SJCRH30 (cell line): Measurements from ENCODE around the gene BBS9. TPM values are rescaled to one million over a fixed set of nuclear protein-coding genes. Genes with fewer than 3 reads are reported as not detected.
A peak's percentile ranks its signal among the peaks of the same experiment; 100 is the strongest.

Experiments used
- DNase-seq, 2 experiments: peaks; one replicate each; pipeline ENCODE4 v3.0.0-alpha.2; 2015 to 2020
- H3K27ac ChIP-seq: fragments of 250-450 bp; sonication (Bioruptor Pico); 2 replicates; pipeline ENCODE4 v1.5.1; 2020; ENCODE audit warnings: mild to moderate bottlenecking, moderate library complexity
- H3K27me3 ChIP-seq: fragments of 250-450 bp; sonication (Bioruptor Pico); 2 replicates; pipeline ENCODE4 v1.5.1; 2020; ENCODE audit warnings: mild to moderate bottlenecking, moderate library complexity
- H3K36me3 ChIP-seq: fragments of 250-450 bp; sonication (Bioruptor Pico); 2 replicates; pipeline ENCODE4 v1.5.1; 2020; ENCODE audit warnings: mild to moderate bottlenecking, moderate library complexity
- H3K4me1 ChIP-seq: fragments of 250-450 bp; sonication (Bioruptor Pico); 2 replicates; pipeline ENCODE4 v1.5.1; 2020; ENCODE audit warnings: mild to moderate bottlenecking, moderate library complexity
- H3K4me3 ChIP-seq: fragments of 250-450 bp; sonication (Bioruptor Pico); 2 replicates; pipeline ENCODE4 v1.5.1; 2020; ENCODE audit warnings: mild to moderate bottlenecking, moderate library complexity
- H3K9me3 ChIP-seq: fragments of 250-450 bp; sonication (Bioruptor Pico); replicated peaks from 2 replicates; pipeline ENCODE4 v1.5.1; 2020; ENCODE audit warnings: mild to moderate bottlenecking, moderate library complexity
- total RNA-seq: library from RNA; depleted of rRNA; stranded (reverse); fragments of >200 nt; shearing (Covaris generic); gene quantifications from 2 replicates; pipeline ENCODE4 v1.2.3, GENCODE V29; 2014

The BBS9 gene
- total RNA-seq, 1 experiment from 2014 or later = 9.3 TPM

- no peak for DNase-seq
- H3K27ac ChIP-seq = no peak overlapping the region; the same call in 1 of the 2 replicates
Observed at GRCh38 chr7:33612442-33612841, 483.1 kb downstream of the BBS9 start.

GRCh38 chr7:33614357-33615117 lies 485.2 kb downstream of the BBS9 start:
- Histone ChIP-seq H3K27me3 (no peaks in the 10 kb centered on the region), H3K27ac (no peak overlapping the region), H3K9me3 (no peaks in the 10 kb centered on the region), H3K4me3 (no peak overlapping the region), H3K36me3 (no peaks in the 10 kb centered on the region), H3K4me1 (peaks cover 16% of the 10 kb centered on the region; the same call in 1 of the 2 replicates)
- no peak for DNase-seq

More at GRCh38 chr7:33612442-33612841, 483.1 kb downstream of the BBS9 start:
- H3K36me3 ChIP-seq = no peaks in the 10 kb centered on the region
- H3K9me3 ChIP-seq = no peaks in the 10 kb centered on the region
- H3K4me1 ChIP-seq = peaks cover 16% of the 10 kb centered on the region; the same call in 1 of the 2 replicates
- no peak overlapping the region for H3K4me3 ChIP-seq
- no peaks in the 10 kb centered on the region for H3K27me3 ChIP-seq

- Histone ChIP-seq H3K27me3 (no peaks in the 10 kb centered on the region), H3K27ac (no peak overlapping the region), H3K4me3 (no peak overlapping the region), H3K4me1 (peaks cover 16% of the 10 kb centered on the region; the same call in 1 of the 2 replicates), H3K9me3 (no peaks in the 10 kb centered on the region), H3K36me3 (no peaks in the 10 kb centered on the region)
- no peak for DNase-seq
Observed at GRCh38 chr7:33616752-33617151, 487.4 kb downstream of the BBS9 start.

GRCh38 chr7:33619264-33619663 lies 489.9 kb downstream of the BBS9 start:
- H3K9me3 ChIP-seq = no peaks in the 10 kb centered on the region
- no peak for DNase-seq
- H3K4me3 ChIP-seq = no peak overlapping the region
- H3K4me1 ChIP-seq = peaks cover 7% of the 10 kb centered on the region; the same call in 1 of the 2 replicates
- no peaks in the 10 kb centered on the region for H3K27me3 ChIP-seq
- H3K36me3 ChIP-seq = no peaks in the 10 kb centered on the region
- no peak overlapping the region for H3K27ac ChIP-seq

GRCh38 chr7:33623267-33623666 lies 493.9 kb downstream of the BBS9 start:
- Histone ChIP-seq H3K4me1 (peaks cover 19% of the 10 kb centered on the region; the same call in 1 of the 2 replicates), H3K9me3 (no peaks in the 10 kb centered on the region), H3K4me3 (no peak overlapping the region), H3K27ac (no peak overlapping the region), H3K27me3 (no peaks in the 10 kb centered on the region), H3K36me3 (no peaks in the 10 kb centered on the region)
- DNase-seq = no peak

GRCh38 chr7:33624215-33624614 lies 494.9 kb downstream of the BBS9 start:
- Histone ChIP-seq H3K4me3 (no peak overlapping the region), H3K4me1 (peaks cover 19% of the 10 kb centered on the region; the same call in 1 of the 2 replicates), H3K36me3 (no peaks in the 10 kb centered on the region), H3K27ac (no peak overlapping the region), H3K27me3 (no peaks in the 10 kb centered on the region), H3K9me3 (no peaks in the 10 kb centered on the region)
- peak; percentile 37 to 72 for DNase-seq

GRCh38 chr7:33626869-33627268 lies 497.5 kb downstream of the BBS9 start:
- H3K4me1 ChIP-seq = peaks cover 19% of the 10 kb centered on the region; the same call in 1 of the 2 replicates
- DNase-seq = no peak
- H3K27me3 ChIP-seq = no peaks in the 10 kb centered on the region
- no peak overlapping the region for H3K4me3 ChIP-seq
- H3K27ac ChIP-seq = no peak overlapping the region
- H3K9me3 ChIP-seq = no peaks in the 10 kb centered on the region
- no peaks in the 10 kb centered on the region for H3K36me3 ChIP-seq

GRCh38 chr7:33627741-33628140 lies 498.4 kb downstream of the BBS9 start:
- Histone ChIP-seq H3K27ac (no peak overlapping the region), H3K27me3 (no peaks in the 10 kb centered on the region), H3K9me3 (no peaks in the 10 kb centered on the region), H3K4me1 (peaks cover 19% of the 10 kb centered on the region; the same call in 1 of the 2 replicates), H3K36me3 (no peaks in the 10 kb centered on the region), H3K4me3 (no peak overlapping the region)
- no peak for DNase-seq

- no peaks in the 10 kb centered on the region for H3K27me3 ChIP-seq
- H3K9me3 ChIP-seq = no peaks in the 10 kb centered on the region
- no peak for DNase-seq
- peaks cover 13% of the 10 kb centered on the region; the same call in 1 of the 2 replicates for H3K4me1 ChIP-seq
- no peak overlapping the region for H3K27ac ChIP-seq
- no peak overlapping the region for H3K4me3 ChIP-seq
- no peaks in the 10 kb centered on the region for H3K36me3 ChIP-seq
Observed at GRCh38 chr7:33628894-33629293, 499.5 kb downstream of the BBS9 start.

GRCh38 chr7:33630359-33630758 lies 501.0 kb downstream of the BBS9 start:
- H3K9me3 ChIP-seq = no peaks in the 10 kb centered on the region
- DNase-seq = no peak
- H3K4me1 ChIP-seq = peaks cover 4% of the 10 kb centered on the region; the same call in 1 of the 2 replicates
- no peaks in the 10 kb centered on the region for H3K27me3 ChIP-seq
- H3K4me3 ChIP-seq = no peak overlapping the region
- H3K36me3 ChIP-seq = no peaks in the 10 kb centered on the region
- no peak overlapping the region for H3K27ac ChIP-seq

- Histone ChIP-seq H3K4me3 (no peak overlapping the region), H3K27ac (no peak overlapping the region), H3K4me1 (no peaks in the 10 kb centered on the region), H3K36me3 (no peaks in the 10 kb centered on the region), H3K27me3 (no peaks in the 10 kb centered on the region), H3K9me3 (no peaks in the 10 kb centered on the region)
- DNase-seq = no peak
Observed at GRCh38 chr7:33632322-33632721, 503.0 kb downstream of the BBS9 start.

GRCh38 chr7:33632840-33633525 lies 503.6 kb downstream of the BBS9 start:
- Histone ChIP-seq H3K36me3 (no peaks in the 10 kb centered on the region), H3K4me3 (no peak overlapping the region), H3K27me3 (no peaks in the 10 kb centered on the region), H3K27ac (no peak overlapping the region), H3K9me3 (no peaks in the 10 kb centered on the region; the same call in 1 of the 2 replicates), H3K4me1 (no peaks in the 10 kb centered on the region)
- no peak for DNase-seq

GRCh38 chr7:33634606-33635005 lies 505.2 kb downstream of the BBS9 start:
- Histone ChIP-seq H3K4me3 (no peak overlapping the region), H3K27me3 (no peaks in the 10 kb centered on the region), H3K4me1 (no peaks in the 10 kb centered on the region), H3K27ac (no peak overlapping the region), H3K9me3 (no peaks in the 10 kb centered on the region; the same call in 1 of the 2 replicates), H3K36me3 (no peaks in the 10 kb centered on the region)
- no peak for DNase-seq

- no peak overlapping the region for H3K27ac ChIP-seq
- H3K4me1 ChIP-seq = no peaks in the 10 kb centered on the region
- no peak for DNase-seq
Observed at GRCh38 chr7:33636359-33636758, 507.0 kb downstream of the BBS9 start.

GRCh38 chr7:33639552-33640197 lies 510.3 kb downstream of the BBS9 start:
- DNase-seq = no peak
- no peaks in the 10 kb centered on the region for H3K27me3 ChIP-seq
- no peaks in the 10 kb centered on the region for H3K36me3 ChIP-seq
- no peaks in the 10 kb centered on the region; the same call in 1 of the 2 replicates for H3K9me3 ChIP-seq
- H3K27ac ChIP-seq = no peak overlapping the region
- no peak overlapping the region for H3K4me3 ChIP-seq
- H3K4me1 ChIP-seq = peaks cover 4% of the 10 kb centered on the region

More at GRCh38 chr7:33636359-33636758, 507.0 kb downstream of the BBS9 start:
- no peaks in the 10 kb centered on the region for H3K36me3 ChIP-seq
- H3K27me3 ChIP-seq = no peaks in the 10 kb centered on the region
- no peaks in the 10 kb centered on the region; the same call in 1 of the 2 replicates for H3K9me3 ChIP-seq
- no peak overlapping the region for H3K4me3 ChIP-seq
